ENCODE results near the gene TLCD3A. TPM values are rescaled to one million over a fixed set of nuclear protein-coding genes. Genes with fewer than 3 reads are reported as not detected.

The TLCD3A gene
- total and polyA plus RNA-seq, 9 of the 15 experiments (the other 6 are each of a cell fraction or from before 2014, with no cell fraction given), result 1.3 to 13.5 (median 7.3) TPM

DNA sequence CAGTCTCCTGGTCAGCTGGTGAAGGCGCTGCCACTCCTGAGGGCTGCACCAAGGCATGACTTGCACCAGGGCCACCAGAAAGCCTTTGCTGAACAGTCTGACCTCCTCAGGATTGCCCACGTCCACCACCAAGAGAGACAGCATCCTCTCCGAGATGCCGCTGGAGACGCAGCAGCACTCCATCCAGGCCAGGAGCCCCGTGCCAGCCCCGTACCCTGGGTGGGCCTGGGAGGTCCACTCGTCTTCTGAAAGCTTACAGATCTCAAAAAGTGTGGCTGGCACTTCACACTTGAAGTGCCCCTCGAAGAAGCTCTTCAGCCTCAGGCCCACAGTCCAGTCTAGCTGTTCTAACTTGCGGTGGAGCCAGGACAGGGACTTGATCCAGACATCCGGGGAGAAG lies 13.0 kb downstream of the TLCD3A start:
- no peaks in the 10 kb centered on the region for H3K9me3 ChIP-seq (replicated peaks; ENCODE audit: control insufficient read depth, insufficient read depth, low read depth, low read length)
- H3K36me3 ChIP-seq (ENCODE audit: control insufficient read depth, insufficient read depth, low read length), result peaks cover 92% of the 10 kb centered on the region
- no peak for DNase-seq (ENCODE audit: extremely low read depth in 1 of 4, low spot score in 3 of 4)
- in situ Hi-C loops (cut with MboI) (no loop called here), intact Hi-C loops (cut with micrococcal nuclease) (no loop called here)
- H3K27ac ChIP-seq (ENCODE audit: extremely low read depth, low read depth, low read length), result no peak overlapping the region
- POLR2A ChIA-PET, result interaction anchor here (0.7 to 1.9 kb wide), 5 partner anchors 10 to 69 kb away, joined by 3 to 7 read pairs (median 4); no protein-coding TSS in a partner anchor
- no peak for FAIRE-seq
- no peak overlapping the region for H3K4me2 ChIP-seq (ENCODE audit: insufficient read depth, low read length)
- TF ChIP-seq RBFOX2 (IDR thresholded peaks at IDR 0.05; ENCODE audit: low read depth, low read length) (0 out of 2 replicates have a peak, but pooled peaks have one; percentile 27), ZNF224 (CRISPR knock-in tag; IDR thresholded peaks at IDR 0.05) (no peak), ZNF766 (CRISPR knock-in tag; conservative IDR thresholded peaks at IDR 0.05) (no peak)
- ATAC-seq, result no peak
- H3K4me3 ChIP-seq, result no peak overlapping the region
- H3K27me3 ChIP-seq (ENCODE audit: control insufficient read depth in 2 of 2, insufficient read depth in 2 of 2, low read length in 2 of 2), result no peaks in the 10 kb centered on the region
- no peak overlapping the region for H2AFZ ChIP-seq (ENCODE audit: low read depth, low read length)
- peaks cover under 1 to 4% of the 10 kb centered on the region in 2 experiments; a peak in 1 of 5 replicates for H3K4me1 ChIP-seq (replicated peaks in 1 of 2; ENCODE audit: control insufficient read depth in 2 of 2, insufficient read depth in 2 of 2, low read length in 2 of 2)
- 94% methylated on average over 3 of the region's 11 CpGs for WGBS (ENCODE audit: insufficient coverage, low coverage, missing lambda C conversion rate)
- CTCF ChIA-PET (ENCODE audit: low intra/inter-chr PET ratio), result no interaction called here
- peaks cover 15% of the 10 kb centered on the region for H4K20me1 ChIP-seq (replicated peaks; ENCODE audit: control insufficient read depth, insufficient read depth, low read length)
- BruUV-seq (replicated peaks), result no TSS peak
- no peak overlapping the region for H3K9ac ChIP-seq (ENCODE audit: insufficient read depth in 1 of 2, low read depth in 2 of 2, low read length in 2 of 2)
- H3K9me1 ChIP-seq (ENCODE audit: control insufficient read depth, insufficient read depth, low read length), result no peaks in the 10 kb centered on the region
- peaks cover 48% of the 10 kb centered on the region for H3K79me2 ChIP-seq (ENCODE audit: control insufficient read depth, insufficient read depth, low read length)

DNA sequence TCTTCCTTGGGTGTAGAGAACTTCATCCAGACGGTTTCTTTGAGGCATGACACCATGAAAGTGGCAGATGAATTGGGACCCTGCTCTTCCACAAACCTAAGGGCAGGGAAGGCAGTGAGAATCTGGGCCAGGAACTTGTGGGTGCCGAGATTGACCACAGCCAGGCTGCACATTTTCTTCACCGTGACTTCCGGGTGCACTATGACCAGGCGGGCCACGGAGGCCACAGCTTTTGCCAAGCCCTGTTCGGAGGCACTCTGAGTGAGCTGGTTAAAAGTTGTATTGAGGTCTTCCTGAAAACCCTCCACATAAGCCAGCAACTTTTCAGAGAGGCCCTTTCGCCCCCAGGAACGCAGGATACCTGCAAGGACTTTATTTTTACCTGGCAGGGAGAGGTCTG lies 13.8 kb downstream of the TLCD3A start:
- ChIA-PET CTCF (ENCODE audit: low intra/inter-chr PET ratio) (no interaction called here), POLR2A (interaction anchor here (0.6 to 1.9 kb wide), 9 partner anchors 9 to 1520 kb away, joined by 3 to 7 read pairs (median 4); partner anchors contain the start of gene VPS53)
- Histone ChIP-seq H3K9me3 (replicated peaks; ENCODE audit: control insufficient read depth, insufficient read depth, low read depth, low read length) (no peaks in the 10 kb centered on the region), H3K9ac (ENCODE audit: insufficient read depth in 1 of 2, low read depth in 2 of 2, low read length in 2 of 2) (no peak overlapping the region), H3K4me1 (replicated peaks in 1 of 2; ENCODE audit: control insufficient read depth in 2 of 2, insufficient read depth in 2 of 2, low read length in 2 of 2) (peaks cover 4% of the 10 kb centered on the region in 2 experiments; a peak in 1 of 5 replicates), H3K4me2 (ENCODE audit: insufficient read depth, low read length) (no peak overlapping the region), H3K36me3 (ENCODE audit: control insufficient read depth, insufficient read depth, low read length) (peaks cover 85% of the 10 kb centered on the region), H3K4me3 (no peak overlapping the region), H2AFZ (ENCODE audit: low read depth, low read length) (no peak overlapping the region), H4K20me1 (replicated peaks; ENCODE audit: control insufficient read depth, insufficient read depth, low read length) (peaks cover 23% of the 10 kb centered on the region), H3K27me3 (ENCODE audit: control insufficient read depth in 2 of 2, insufficient read depth in 2 of 2, low read length in 2 of 2) (no peaks in the 10 kb centered on the region), H3K79me2 (ENCODE audit: control insufficient read depth, insufficient read depth, low read length) (peaks cover 55% of the 10 kb centered on the region), H3K9me1 (ENCODE audit: control insufficient read depth, insufficient read depth, low read length) (no peaks in the 10 kb centered on the region), H3K27ac (ENCODE audit: extremely low read depth, low read depth, low read length) (no peak overlapping the region)
- intact Hi-C loops (cut with micrococcal nuclease), result no loop called here
- no peak for FAIRE-seq
- no TSS peak for BruUV-seq (replicated peaks)
- in situ Hi-C loops (cut with MboI), result no loop called here
- ATAC-seq, result no peak
- 93% methylated on average over 5 of the region's 9 CpGs for WGBS (ENCODE audit: insufficient coverage, low coverage, missing lambda C conversion rate)
- no peak for DNase-seq (ENCODE audit: extremely low read depth in 1 of 4, low spot score in 3 of 4)
- TF ChIP-seq HDAC6 (IDR thresholded peaks at IDR 0.05; ENCODE audit: low read depth, low read length) (no peak), ZNF274 (IDR thresholded peaks at IDR 0.05; ENCODE audit: borderline replicate concordance, low read depth, low read length) (no peak), SUPT5H (IDR thresholded peaks at IDR 0.05) (no peak), ZNF436 (CRISPR knock-in tag; IDR thresholded peaks at IDR 0.05) (no peak), ETV1 (tag; conservative IDR thresholded peaks at IDR 0.05; ENCODE audit: low read depth) (no peak)
- TF ChIP-seq, protein P1, sequence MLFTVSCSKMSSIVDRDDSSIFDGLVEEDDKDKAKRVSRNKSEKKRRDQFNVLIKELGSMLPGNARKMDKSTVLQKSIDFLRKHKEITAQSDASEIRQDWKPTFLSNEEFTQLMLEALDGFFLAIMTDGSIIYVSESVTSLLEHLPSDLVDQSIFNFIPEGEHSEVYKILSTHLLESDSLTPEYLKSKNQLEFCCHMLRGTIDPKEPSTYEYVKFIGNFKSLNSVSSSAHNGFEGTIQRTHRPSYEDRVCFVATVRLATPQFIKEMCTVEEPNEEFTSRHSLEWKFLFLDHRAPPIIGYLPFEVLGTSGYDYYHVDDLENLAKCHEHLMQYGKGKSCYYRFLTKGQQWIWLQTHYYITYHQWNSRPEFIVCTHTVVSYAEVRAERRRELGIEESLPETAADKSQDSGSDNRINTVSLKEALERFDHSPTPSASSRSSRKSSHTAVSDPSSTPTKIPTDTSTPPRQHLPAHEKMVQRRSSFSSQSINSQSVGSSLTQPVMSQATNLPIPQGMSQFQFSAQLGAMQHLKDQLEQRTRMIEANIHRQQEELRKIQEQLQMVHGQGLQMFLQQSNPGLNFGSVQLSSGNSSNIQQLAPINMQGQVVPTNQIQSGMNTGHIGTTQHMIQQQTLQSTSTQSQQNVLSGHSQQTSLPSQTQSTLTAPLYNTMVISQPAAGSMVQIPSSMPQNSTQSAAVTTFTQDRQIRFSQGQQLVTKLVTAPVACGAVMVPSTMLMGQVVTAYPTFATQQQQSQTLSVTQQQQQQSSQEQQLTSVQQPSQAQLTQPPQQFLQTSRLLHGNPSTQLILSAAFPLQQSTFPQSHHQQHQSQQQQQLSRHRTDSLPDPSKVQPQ (CRISPR knock-in tag; IDR thresholded peaks at IDR 0.05; ENCODE audit: borderline replicate concordance), result no peak
- TF ChIP-seq, protein P2, sequence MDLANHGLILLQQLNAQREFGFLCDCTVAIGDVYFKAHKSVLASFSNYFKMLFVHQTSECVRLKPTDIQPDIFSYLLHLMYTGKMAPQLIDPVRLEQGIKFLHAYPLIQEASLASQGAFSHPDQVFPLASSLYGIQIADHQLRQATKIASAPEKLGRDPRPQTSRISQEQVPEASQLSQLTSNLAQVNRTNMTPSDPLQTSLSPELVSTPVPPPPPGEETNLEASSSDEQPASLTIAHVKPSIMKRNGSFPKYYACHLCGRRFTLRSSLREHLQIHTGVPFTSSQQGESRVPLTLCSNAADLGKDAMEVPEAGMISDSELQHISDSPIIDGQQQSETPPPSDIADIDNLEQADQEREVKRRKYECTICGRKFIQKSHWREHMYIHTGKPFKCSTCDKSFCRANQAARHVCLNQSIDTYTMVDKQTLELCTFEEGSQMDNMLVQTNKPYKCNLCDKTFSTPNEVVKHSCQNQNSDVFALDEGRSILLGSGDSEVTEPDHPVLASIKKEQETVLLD (IDR thresholded peaks at IDR 0.05), result no peak

Measured in K562 (cell line).